Activated naive CD4-positive, alpha-beta T cell treated with anti-CD3 and anti-CD28 coated beads for 36 hours (primary cell): Measurements from ENCODE around the gene ITK. TPM values are rescaled to one million over a fixed set of nuclear protein-coding genes. Genes with fewer than 3 reads are reported as not detected.

Experiments used
- CTCF ChIA-PET: fragments of 350-600 bp; sonication (Branson Sonifier 250); formaldehyde crosslinking; loops from one replicate; lab custom pipeline; 2021; ENCODE audit warnings: antibody characterized with exemption; lab: Charles Lee
- DNase-seq: peaks from one replicate; pipeline ENCODE4 v3.0.0-alpha.2; 2020
- H3K27ac Mint-ChIP-seq: one replicate; pipeline ENCODE4 v1.8.0; 2021; ENCODE audit warnings: mild to moderate bottlenecking, mixed read lengths
- H3K27me3 Mint-ChIP-seq: one replicate; pipeline ENCODE4 v1.8.0; 2021; ENCODE audit warnings: low read depth, mixed read lengths
- H3K36me3 Mint-ChIP-seq: one replicate; pipeline ENCODE4 v1.8.0; 2021; ENCODE audit warnings: low read depth, mixed read lengths
- H3K4me1 Mint-ChIP-seq: one replicate; pipeline ENCODE4 v1.8.0; 2021; ENCODE audit warnings: low read depth, mixed read lengths
- H3K4me3 Mint-ChIP-seq: one replicate; pipeline ENCODE4 v1.8.0; 2021; ENCODE audit warnings: mild to moderate bottlenecking, moderate library complexity, mixed read lengths
- H3K9me3 Mint-ChIP-seq: one replicate; pipeline ENCODE4 v1.8.0; 2021; ENCODE audit warnings: mixed read lengths
- intact Hi-C: fragments of 100-400 bp; cut with micrococcal nuclease; formaldehyde crosslinking; loops from one replicate; pipeline ENCODE4 v1.15.1; 2023
- total RNA-seq, 2 experiments: library from RNA; stranded (reverse); gene quantifications; one replicate each; pipeline ENCODE4 v1.2.3, GENCODE V29; 2021

ITK gene
- total RNA-seq, 2 experiments from 2014 or later: 340 TPM

GRCh38 chr5:157157293-157157891 is 23.2 kb upstream of the ITK start:
- intact Hi-C loops: loop anchor here (5.0 kb wide), 1 partner anchor 445 kb away; no protein-coding TSS in a partner anchor

DNA sequence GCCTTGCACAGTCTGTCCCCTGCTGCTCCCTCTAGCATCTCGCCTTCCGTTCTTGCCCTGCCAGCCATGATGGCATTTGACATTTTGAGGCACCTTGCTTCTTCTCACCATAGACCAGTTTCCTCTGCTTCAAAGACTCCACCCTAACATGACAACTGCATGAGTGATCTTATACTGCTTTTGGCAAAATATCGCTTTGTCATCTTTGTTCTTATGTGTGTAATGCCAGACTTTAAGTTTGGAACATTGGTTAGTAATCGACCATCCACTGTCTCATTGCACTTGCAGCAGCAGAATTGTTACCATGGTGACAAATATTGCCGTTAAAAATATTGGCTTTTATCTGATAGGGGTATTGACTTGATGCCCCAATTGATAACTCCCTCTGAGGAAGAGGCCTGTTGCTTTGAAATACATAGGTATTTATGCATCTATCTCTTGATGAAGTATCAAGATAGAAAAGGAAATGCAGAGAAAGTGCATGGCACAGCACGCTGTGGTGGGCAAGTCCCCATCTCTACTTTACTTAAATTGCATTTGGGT is 21.4 kb upstream of the ITK start:
- intact Hi-C loops: loop anchor here (1.0 to 5.0 kb wide), 3 partner anchors 8 to 443 kb away; no protein-coding TSS in a partner anchor
- DNase-seq: peak; percentile 72
- Mint-ChIP-seq H3K4me1 (peaks cover 76% of the 10 kb centered on the region), H3K4me3 (peak overlapping the region; percentile 22), H3K9me3 (no peaks in the 10 kb centered on the region), H3K27ac (peak overlapping the region; percentile 93), H3K36me3 (peaks cover 4% of the 10 kb centered on the region), H3K27me3 (no peaks in the 10 kb centered on the region)
- CTCF ChIA-PET: no interaction called here

More at GRCh38 chr5:157157293-157157891, 23.2 kb upstream of the ITK start:
- Mint-ChIP-seq H3K36me3 (peaks cover 4% of the 10 kb centered on the region), H3K4me1 (peaks cover 87% of the 10 kb centered on the region), H3K27ac (peak overlapping the region; percentile 74), H3K9me3 (no peaks in the 10 kb centered on the region), H3K27me3 (no peaks in the 10 kb centered on the region), H3K4me3 (no peak overlapping the region)
- no peak for DNase-seq
- CTCF ChIA-PET: interaction anchor here (0.6 to 1.7 kb wide), 5 partner anchors 8 to 26 kb away, joined by 3 to 5 read pairs (median 4); no protein-coding TSS in a partner anchor

- Mint-ChIP-seq H3K27me3 (no peaks in the 10 kb centered on the region), H3K4me3 (peak overlapping the region; percentile 22), H3K9me3 (no peaks in the 10 kb centered on the region), H3K4me1 (peaks cover 74% of the 10 kb centered on the region), H3K36me3 (peaks cover 4% of the 10 kb centered on the region), H3K27ac (peak overlapping the region; percentile 93)
- intact Hi-C loops: no loop called here
- peak; percentile 72 for DNase-seq
- CTCF ChIA-PET: no interaction called here
Observed at GRCh38 chr5:157160001-157160400, 20.6 kb upstream of the ITK start.

DNA sequence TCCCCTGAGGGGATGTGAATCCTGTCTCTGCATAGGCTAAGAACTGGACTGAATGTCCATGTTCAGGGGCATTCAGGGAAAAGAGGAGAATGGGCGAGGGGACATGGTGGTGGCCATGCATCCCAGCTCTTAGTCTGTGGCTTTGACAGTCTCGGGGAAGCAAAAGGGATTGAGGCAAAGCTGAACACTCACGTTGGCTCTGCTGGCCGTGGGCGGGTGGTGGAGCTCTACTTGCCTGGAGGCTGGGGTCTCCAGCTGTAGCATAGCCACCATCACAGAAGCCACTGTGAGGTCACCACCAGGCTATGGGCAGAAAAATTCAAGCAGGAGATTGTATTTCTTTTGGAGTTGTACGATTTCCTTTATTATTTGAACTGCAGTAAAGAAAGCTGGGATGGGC is 18.6 kb upstream of the ITK start:
- no peak overlapping the region for H3K27ac Mint-ChIP-seq
- intact Hi-C loops: no loop called here
- no peak for DNase-seq
- H3K36me3 Mint-ChIP-seq: no peaks in the 10 kb centered on the region
- CTCF ChIA-PET: interaction anchor here (0.9 to 2.0 kb wide), 4 partner anchors 8 to 50 kb away, joined by 3 to 4 read pairs (median 3); no protein-coding TSS in a partner anchor
- no peaks in the 10 kb centered on the region for H3K9me3 Mint-ChIP-seq
- no peaks in the 10 kb centered on the region for H3K27me3 Mint-ChIP-seq
- H3K4me3 Mint-ChIP-seq: no peak overlapping the region
- peaks cover 76% of the 10 kb centered on the region for H3K4me1 Mint-ChIP-seq

- Mint-ChIP-seq H3K4me1 (peaks cover 77% of the 10 kb centered on the region), H3K27ac (no peak overlapping the region), H3K4me3 (no peak overlapping the region), H3K36me3 (no peaks in the 10 kb centered on the region), H3K27me3 (no peaks in the 10 kb centered on the region), H3K9me3 (no peaks in the 10 kb centered on the region)
- DNase-seq: no peak
- CTCF ChIA-PET: interaction anchor here (0.6 to 2.0 kb wide), 5 partner anchors 7 to 49 kb away, joined by 3 to 4 read pairs (median 3); no protein-coding TSS in a partner anchor
- intact Hi-C loops: no loop called here
Observed at GRCh38 chr5:157162919-157163510, 17.6 kb upstream of the ITK start.

DNA sequence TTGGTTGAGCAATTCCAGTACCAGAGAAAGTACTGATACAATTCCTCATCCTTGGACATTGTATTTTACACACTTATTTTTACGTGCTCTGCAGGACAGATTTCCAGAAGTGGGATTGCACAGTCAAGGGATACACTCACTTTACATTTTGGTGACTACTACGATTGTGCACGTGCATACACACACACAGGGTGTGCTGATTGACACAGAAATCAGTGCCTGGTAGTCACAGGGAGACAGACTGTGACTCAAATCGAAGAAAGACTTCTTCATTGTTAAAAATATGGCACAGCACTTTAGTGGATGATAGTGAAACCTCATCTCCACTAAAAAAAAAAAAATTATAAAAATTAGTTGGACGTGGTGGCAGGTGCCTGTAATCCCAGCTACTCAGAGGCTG is 16.1 kb upstream of the ITK start:
- H3K27me3 Mint-ChIP-seq: no peaks in the 10 kb centered on the region
- no peak for DNase-seq
- peaks cover 2% of the 10 kb centered on the region for H3K36me3 Mint-ChIP-seq
- H3K4me3 Mint-ChIP-seq: no peak overlapping the region
- intact Hi-C loops: no loop called here
- CTCF ChIA-PET: no interaction called here
- no peaks in the 10 kb centered on the region for H3K9me3 Mint-ChIP-seq
- peaks cover 75% of the 10 kb centered on the region for H3K4me1 Mint-ChIP-seq
- no peak overlapping the region for H3K27ac Mint-ChIP-seq

- peaks cover 74% of the 10 kb centered on the region for H3K4me1 Mint-ChIP-seq
- peak overlapping the region; percentile 100 for H3K27ac Mint-ChIP-seq
- H3K4me3 Mint-ChIP-seq: no peak overlapping the region
- intact Hi-C loops: no loop called here
- peaks cover 2% of the 10 kb centered on the region for H3K9me3 Mint-ChIP-seq
- no peaks in the 10 kb centered on the region for H3K27me3 Mint-ChIP-seq
- CTCF ChIA-PET: interaction anchor here (0.7 kb wide), 1 partner anchor 10 kb away, joined by 4 read pairs; no protein-coding TSS in a partner anchor
- DNase-seq: no peak
- H3K36me3 Mint-ChIP-seq: peaks cover 5% of the 10 kb centered on the region
Observed at GRCh38 chr5:157165261-157165660, 15.4 kb upstream of the ITK start.

DNA sequence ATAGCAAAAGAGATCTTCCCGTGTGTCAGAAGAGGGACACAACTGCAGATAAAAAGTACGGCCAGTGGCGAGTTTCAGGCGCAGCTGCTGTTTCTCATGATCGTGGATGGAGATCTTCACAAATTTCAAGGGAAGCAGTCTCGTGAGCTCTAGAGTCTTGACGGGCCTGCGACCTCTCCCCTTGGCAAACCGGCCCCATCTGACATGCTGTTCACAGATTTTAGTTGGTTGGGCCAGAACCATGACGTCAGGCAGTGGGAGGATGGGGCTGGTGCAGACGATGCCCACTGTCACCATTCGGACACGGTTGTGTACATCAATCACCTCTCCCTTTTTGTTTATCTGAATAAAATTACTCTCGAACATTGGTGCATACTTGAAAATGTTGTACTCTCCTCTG is 15.0 kb upstream of the ITK start:
- Mint-ChIP-seq H3K9me3 (peaks cover 4% of the 10 kb centered on the region), H3K4me1 (peaks cover 76% of the 10 kb centered on the region), H3K27ac (peak overlapping the region; percentile 100), H3K27me3 (no peaks in the 10 kb centered on the region), H3K4me3 (no peak overlapping the region), H3K36me3 (peaks cover 9% of the 10 kb centered on the region)
- CTCF ChIA-PET: interaction anchor here (0.7 kb wide), 1 partner anchor 11 kb away, joined by 4 read pairs; no protein-coding TSS in a partner anchor
- DNase-seq: no peak
- intact Hi-C loops: no loop called here

DNA sequence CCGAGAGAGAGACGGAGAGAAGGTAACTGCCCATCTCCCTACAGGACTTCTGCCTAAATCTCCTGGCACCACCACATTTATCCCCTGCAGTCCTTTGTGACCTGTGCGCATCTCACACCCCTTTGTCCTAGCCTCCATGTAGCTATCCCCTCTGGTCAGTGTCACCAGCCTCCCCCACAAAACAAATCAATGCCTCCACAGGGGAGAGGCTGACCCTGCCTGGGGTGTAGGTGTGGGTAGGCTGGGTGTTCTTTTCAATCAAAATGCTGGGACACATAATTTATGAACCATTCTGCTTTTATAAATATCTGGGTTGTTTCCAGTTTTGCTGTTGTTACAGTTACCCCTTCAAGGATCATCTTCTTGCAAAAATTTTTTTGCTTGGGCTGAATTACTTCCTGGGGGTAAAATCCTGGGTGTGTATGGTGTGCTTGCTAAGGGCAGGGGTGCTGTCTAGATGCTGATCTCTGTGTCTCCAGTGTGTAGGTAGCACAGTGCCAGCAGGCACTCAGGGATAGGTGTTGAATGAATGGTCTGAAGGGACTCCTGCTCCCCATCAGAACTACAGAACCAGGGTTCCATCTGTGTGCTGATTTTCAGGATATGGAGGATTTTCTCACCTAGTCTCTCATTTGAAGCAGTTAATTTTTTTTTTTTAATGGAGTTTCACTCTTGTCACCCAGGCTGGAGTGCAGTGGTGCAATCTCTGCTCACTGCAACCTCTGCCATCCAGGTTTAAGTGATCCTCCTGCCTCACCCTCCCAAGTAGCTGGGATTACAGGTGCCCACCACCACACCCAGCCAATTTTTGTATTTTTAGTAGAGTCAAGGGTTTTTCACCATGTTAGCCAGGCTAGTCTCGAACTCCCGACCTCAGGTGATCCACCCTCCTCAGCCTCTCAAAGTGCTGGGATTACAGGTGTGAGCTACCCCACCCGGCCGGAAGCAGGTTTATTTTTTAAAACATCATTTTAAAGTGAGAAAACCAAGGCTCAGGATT is 14.1 kb upstream of the ITK start, which contains the start of gene GARIN3:
Gene GARIN3, minus strand, starts transcription at position 51 of the 1,000 bp plus-strand sequence. CDS start 96 bp downstream, outside the sequence.
- Mint-ChIP-seq H3K4me1 (peaks cover 78% of the 10 kb centered on the region), H3K4me3 (peak within 1 kb of the TSS; percentile 64), H3K27ac (peak within 1 kb of the TSS; percentile 100), H3K9me3 (peaks cover 4% of the 10 kb centered on the region), H3K27me3 (no peaks in the 10 kb centered on the region), H3K36me3 (peaks cover 14% of the 10 kb centered on the region)
- DNase-seq: peak; percentile 38
- CTCF ChIA-PET: interaction anchor here (0.7 to 2.5 kb wide), 6 partner anchors 11 to 20 kb away, joined by 4 to 11 read pairs (median 5); no protein-coding TSS in a partner anchor
- intact Hi-C loops: loop anchor here (1.0 kb wide), 3 partner anchors 7 to 246 kb away; no protein-coding TSS in a partner anchor

DNA sequence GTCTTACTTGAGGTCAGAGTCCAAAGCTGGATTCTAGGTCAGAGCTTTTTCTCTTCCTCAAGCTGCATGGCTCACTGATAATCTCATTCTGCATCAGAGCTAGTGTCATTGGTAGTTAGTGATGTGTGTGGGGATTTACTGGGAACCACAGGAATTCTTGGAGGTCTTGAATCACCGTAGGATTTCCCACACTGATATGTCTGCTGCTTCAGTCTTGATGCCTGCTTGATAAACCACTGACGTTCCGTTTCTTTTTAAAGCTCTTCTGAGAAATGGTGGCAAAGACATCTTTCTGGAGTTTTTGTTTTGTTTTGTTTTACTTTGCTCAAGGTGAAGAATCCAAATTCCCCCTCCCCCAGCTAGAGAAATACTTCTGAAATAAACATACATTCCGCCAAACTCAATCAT is 13.4 kb upstream of the ITK start:
- CTCF ChIA-PET: interaction anchor here (0.7 to 2.5 kb wide), 6 partner anchors 12 to 50 kb away, joined by 3 to 11 read pairs (median 5); no protein-coding TSS in a partner anchor
- Mint-ChIP-seq H3K4me3 (peak overlapping the region; percentile 64), H3K36me3 (peaks cover 14% of the 10 kb centered on the region), H3K27ac (peak overlapping the region; percentile 100), H3K27me3 (no peaks in the 10 kb centered on the region), H3K4me1 (peaks cover 79% of the 10 kb centered on the region), H3K9me3 (peaks cover 4% of the 10 kb centered on the region)
- peak; percentile 61 for DNase-seq
- intact Hi-C loops: loop anchor here (1.0 kb wide), 3 partner anchors 8 to 247 kb away; no protein-coding TSS in a partner anchor

GRCh38 chr5:157168286-157168685 is 12.4 kb upstream of the ITK start:
- CTCF ChIA-PET: interaction anchor here (0.6 to 2.5 kb wide), 7 partner anchors 11 to 111 kb away, joined by 3 to 11 read pairs (median 4); no protein-coding TSS in a partner anchor
- no peak overlapping the region for H3K4me3 Mint-ChIP-seq
- peak overlapping the region; percentile 100 for H3K27ac Mint-ChIP-seq
- H3K27me3 Mint-ChIP-seq: no peaks in the 10 kb centered on the region
- peaks cover 14% of the 10 kb centered on the region for H3K36me3 Mint-ChIP-seq
- no peak for DNase-seq
- H3K4me1 Mint-ChIP-seq: peaks cover 86% of the 10 kb centered on the region
- peaks cover 4% of the 10 kb centered on the region for H3K9me3 Mint-ChIP-seq
- intact Hi-C loops: no loop called here
